ENCODE results near the gene GABRA6. TPM values are rescaled to one million over a fixed set of nuclear protein-coding genes. Genes with fewer than 3 reads are reported as not detected.
"Not testable (repeated sequence)": the region's sequence is repeated elsewhere in the genome, so short reads cannot be mapped to it uniquely, and the experiment has no call there.

GABRA6 gene
- total RNA-seq: not detected

DNA sequence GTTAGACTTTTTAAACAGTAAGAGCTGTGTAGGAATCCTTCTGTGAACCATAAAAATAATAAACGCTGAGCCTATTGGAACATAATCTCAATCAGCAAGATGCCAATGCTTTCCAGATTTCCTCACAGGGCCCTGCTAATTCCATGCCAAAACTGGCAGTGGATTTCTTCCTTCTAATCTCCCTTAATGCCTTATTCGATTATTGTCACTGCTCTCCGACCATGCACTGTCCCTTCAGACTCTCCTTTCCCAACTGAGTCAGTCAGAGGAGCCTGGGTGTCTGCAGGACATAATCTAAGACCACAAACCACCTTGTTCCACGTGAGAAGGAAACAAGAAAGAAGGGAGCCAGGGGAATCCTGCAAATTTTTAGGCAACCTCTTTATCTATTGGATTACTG lies at the start of gene GABRA6:
Gene GABRA6, plus strand, starts transcription at position 261 of the 400 bp plus-strand sequence. CDS start 269 bp downstream, outside the sequence.
- no peak within 1 kb of the TSS for H3K27ac Mint-ChIP-seq
- no peaks in the 10 kb centered on the region for H3K27me3 Mint-ChIP-seq
- ATAC-seq (replicated peaks): no peak
- no peaks in the 10 kb centered on the region for H3K4me1 Mint-ChIP-seq
- no peak within 1 kb of the TSS for H3K4me3 Mint-ChIP-seq
- peaks cover 4% of the 10 kb centered on the region for H3K9me3 Mint-ChIP-seq
- no peaks in the 10 kb centered on the region for H3K36me3 Mint-ChIP-seq (ENCODE audit: low read depth)

DNA sequence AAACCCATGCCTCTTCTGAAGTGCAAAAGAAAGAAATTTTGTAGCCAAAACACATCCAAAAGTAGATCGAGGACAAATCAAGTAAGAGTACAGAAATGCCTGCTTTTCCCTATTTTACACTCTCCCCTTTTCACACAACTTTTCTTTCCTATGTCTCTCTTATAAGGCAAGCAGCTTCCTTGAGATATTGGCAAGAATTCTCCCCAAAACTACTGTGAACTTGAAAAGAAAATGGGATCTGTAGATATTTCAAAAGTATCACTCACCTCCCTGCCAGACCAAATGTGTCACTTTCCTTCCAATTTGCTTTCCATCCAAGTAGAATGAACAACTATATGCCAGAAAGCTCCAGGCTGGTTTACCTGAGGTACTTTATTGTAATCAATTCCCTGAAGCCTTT lies 47.9 kb upstream of the GABRA6 start:
- no peak overlapping the region for H3K4me3 Mint-ChIP-seq
- H3K9me3 Mint-ChIP-seq: peaks cover 5% of the 10 kb centered on the region
- H3K27ac Mint-ChIP-seq: no peak overlapping the region
- H3K4me1 Mint-ChIP-seq: no peaks in the 10 kb centered on the region
- ATAC-seq (replicated peaks): no peak
- H3K27me3 Mint-ChIP-seq: no peaks in the 10 kb centered on the region
- H3K36me3 Mint-ChIP-seq (ENCODE audit: low read depth): no peaks in the 10 kb centered on the region

DNA sequence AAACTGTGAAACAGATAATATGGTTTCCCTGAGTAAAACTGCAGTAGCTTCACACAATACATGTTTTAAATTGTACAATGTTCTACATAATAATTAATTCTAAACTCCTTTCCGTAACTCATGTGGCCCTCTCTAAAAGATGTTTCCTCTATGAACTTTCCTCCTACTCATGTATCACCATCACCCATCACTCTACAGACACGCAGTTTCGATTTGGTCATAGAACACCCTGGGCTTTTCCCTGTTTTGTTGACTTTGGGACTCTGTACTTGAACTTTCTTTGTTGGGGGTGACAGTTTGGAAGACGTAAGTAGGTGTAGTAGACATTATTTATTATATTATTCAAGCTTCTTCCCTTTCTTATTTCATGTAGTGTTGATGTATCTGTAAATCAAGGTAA lies 44.1 kb upstream of the GABRA6 start:
- Mint-ChIP-seq H3K4me1 (no peaks in the 10 kb centered on the region), H3K4me3 (no peak overlapping the region), H3K27ac (no peak overlapping the region), H3K27me3 (no peaks in the 10 kb centered on the region), H3K9me3 (peaks cover 5% of the 10 kb centered on the region), H3K36me3 (ENCODE audit: low read depth) (no peaks in the 10 kb centered on the region)
- ATAC-seq (replicated peaks): no peak

DNA sequence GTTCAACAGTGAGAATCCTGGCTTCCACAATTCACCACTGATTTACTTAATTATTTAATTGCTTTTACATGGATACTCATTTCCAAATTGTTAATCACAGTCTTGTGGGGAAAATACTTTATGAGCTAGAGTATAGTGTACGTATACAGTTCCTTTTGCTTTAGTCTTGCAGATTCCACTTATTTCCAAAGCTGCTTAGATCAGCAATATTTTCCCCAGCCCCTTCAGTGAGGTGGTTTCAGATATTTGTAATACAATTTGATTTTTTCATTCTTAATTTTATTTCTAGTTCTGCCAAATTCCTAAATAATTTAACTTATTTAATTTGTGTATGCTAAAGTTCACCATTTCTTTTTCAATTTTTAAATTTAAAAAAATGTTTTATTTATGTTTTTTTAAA lies 40.3 kb upstream of the GABRA6 start:
- H3K36me3 Mint-ChIP-seq (ENCODE audit: low read depth): no peaks in the 10 kb centered on the region
- H3K9me3 Mint-ChIP-seq: peaks cover 5% of the 10 kb centered on the region
- ATAC-seq (replicated peaks): no peak
- H3K4me3 Mint-ChIP-seq: no peak overlapping the region
- H3K27ac Mint-ChIP-seq: no peak overlapping the region
- H3K27me3 Mint-ChIP-seq: no peaks in the 10 kb centered on the region
- no peaks in the 10 kb centered on the region for H3K4me1 Mint-ChIP-seq

DNA sequence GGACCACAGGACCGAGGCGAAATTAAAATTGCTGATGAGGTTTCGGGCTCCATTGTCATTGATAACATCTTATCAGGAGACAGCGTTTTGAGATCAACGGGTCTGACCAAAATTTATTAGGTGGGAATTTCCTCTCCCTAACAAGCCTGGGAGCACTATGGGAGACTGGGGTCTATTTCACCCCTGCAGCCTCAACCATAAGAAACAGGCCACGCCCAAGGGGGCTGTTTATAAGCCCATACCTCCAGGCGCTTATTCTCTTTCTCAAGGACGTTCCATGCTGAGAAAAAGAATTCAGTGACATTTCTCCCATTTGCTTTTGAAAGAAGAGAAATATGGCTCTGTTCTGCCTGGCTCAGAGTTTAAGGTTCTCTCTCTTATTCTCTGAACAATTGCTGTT lies 33.6 kb upstream of the GABRA6 start:
- peaks cover 10% of the 10 kb centered on the region for H3K9me3 Mint-ChIP-seq
- not testable (repeated sequence) for H3K4me1 Mint-ChIP-seq; H3K4me3 Mint-ChIP-seq; H3K27me3 Mint-ChIP-seq; ATAC-seq (replicated peaks); H3K36me3 Mint-ChIP-seq (ENCODE audit: low read depth); H3K27ac Mint-ChIP-seq

DNA sequence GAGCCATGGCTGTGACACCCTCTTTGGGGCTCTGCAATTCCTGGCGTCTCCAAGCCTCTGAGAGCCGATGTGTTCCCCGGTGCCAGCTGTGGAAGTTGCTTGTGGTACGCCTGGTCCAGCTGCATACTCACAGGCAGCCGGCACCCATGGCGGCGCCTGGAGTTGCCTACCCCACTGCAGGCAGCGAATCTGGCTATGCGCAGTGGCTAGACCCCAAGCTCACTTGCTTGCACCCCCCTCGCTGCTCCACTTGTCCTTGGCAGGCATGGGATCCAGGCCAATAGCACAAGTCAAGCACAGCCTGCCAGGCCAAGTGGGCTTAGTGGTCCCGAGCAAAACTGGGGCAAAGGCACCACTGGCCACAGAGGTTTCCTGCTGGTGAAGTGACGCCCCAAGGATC lies 24.7 kb upstream of the GABRA6 start:
- H3K36me3 Mint-ChIP-seq (ENCODE audit: low read depth): no peaks in the 10 kb centered on the region
- H3K27me3 Mint-ChIP-seq: no peaks in the 10 kb centered on the region

DNA sequence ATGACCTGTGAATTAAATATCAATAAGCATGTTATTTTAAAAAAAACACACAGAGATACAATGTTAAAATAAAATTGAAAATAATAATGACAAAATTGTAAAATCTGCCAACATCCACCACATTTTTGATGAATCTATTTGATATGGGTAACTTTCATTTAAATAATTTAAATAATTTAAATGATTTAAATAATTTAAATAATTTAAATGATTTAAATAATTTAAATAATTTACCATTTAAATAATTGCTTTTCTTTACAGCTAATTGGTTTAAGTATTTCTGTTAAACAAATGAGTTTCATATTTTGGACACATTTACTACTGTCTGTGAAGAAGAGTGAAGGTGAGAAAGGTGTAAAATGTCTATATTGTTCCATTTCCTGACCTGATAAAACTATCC lies 22.1 kb upstream of the GABRA6 start:
- Mint-ChIP-seq H3K9me3 (peaks cover 8% of the 10 kb centered on the region), H3K4me3 (no peak overlapping the region), H3K36me3 (ENCODE audit: low read depth) (no peaks in the 10 kb centered on the region), H3K27me3 (no peaks in the 10 kb centered on the region), H3K27ac (no peak overlapping the region), H3K4me1 (no peaks in the 10 kb centered on the region)
- no peak for ATAC-seq (replicated peaks)

More for the DNA sequence above, 24.7 kb upstream of the GABRA6 start:
- peaks cover 7% of the 10 kb centered on the region for H3K9me3 Mint-ChIP-seq
- no peaks in the 10 kb centered on the region for H3K4me1 Mint-ChIP-seq
- H3K27ac Mint-ChIP-seq: no peak overlapping the region
- no peak overlapping the region for H3K4me3 Mint-ChIP-seq
- ATAC-seq (replicated peaks): no peak

DNA sequence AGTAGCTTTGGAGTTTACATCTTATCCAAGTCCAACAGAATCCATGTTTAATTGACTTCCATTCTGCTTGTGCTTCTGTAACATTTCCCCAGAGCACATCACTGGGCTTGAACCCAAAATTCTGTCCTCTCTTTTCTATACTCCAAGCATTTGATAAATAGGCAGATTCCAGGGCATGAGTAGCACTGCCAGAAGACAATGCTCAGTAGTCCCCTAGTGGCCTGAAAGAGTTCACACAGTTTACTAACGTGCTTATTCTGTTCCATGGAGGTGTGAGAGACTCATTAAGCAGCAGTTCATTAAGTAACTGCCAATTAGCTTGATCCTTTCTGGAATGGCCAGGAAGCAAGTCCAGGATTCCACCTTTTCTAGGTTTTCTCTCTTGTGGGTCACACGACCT lies 9.4 kb upstream of the GABRA6 start:
- H3K27me3 Mint-ChIP-seq: no peaks in the 10 kb centered on the region
- no peak overlapping the region for H3K27ac Mint-ChIP-seq
- H3K4me1 Mint-ChIP-seq: no peaks in the 10 kb centered on the region
- no peak overlapping the region for H3K4me3 Mint-ChIP-seq
- no peaks in the 10 kb centered on the region for H3K9me3 Mint-ChIP-seq
- no peaks in the 10 kb centered on the region for H3K36me3 Mint-ChIP-seq (ENCODE audit: low read depth)
- ATAC-seq (replicated peaks): no peak

DNA sequence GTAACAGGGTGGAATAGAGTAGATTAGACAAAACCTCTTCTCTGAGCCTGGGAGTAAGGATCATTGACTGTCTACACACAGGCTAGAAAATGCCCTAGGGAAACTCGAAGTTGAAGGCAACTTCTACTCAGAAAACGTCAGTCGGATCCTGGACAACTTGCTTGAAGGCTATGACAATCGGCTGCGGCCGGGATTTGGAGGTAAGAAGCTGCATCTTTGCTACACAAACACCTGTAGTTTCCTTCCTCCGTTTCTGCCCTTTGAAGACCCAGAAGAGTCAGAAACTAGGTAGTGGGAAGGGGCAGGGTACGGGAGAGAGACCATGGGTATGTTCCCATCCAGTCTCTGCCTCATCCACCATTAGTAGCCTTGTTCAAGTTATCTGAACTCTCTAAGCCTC lies 628 bp downstream of the GABRA6 start:
- Mint-ChIP-seq H3K4me3 (no peak overlapping the region), H3K36me3 (ENCODE audit: low read depth) (no peaks in the 10 kb centered on the region)

DNA sequence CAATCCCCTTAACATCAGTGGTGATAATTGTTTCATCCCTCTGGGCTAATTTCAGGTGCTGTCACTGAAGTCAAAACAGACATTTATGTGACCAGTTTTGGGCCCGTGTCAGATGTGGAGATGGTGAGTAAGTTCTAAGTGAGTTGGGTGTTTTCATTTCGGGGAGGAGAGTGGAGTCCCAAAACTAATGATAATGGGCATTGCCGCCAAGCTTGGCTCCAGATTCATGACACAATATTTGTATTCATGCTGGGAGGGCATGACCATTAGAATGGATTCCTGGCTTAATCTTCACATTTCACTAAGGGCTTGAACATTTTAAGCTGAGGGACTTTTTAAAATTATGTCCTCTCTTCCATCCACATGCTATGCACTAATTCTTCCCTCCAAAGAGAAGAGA lies 1.4 kb downstream of the GABRA6 start:
- H3K4me1 Mint-ChIP-seq: no peaks in the 10 kb centered on the region
- no peak for ATAC-seq (replicated peaks)
- no peaks in the 10 kb centered on the region for H3K36me3 Mint-ChIP-seq (ENCODE audit: low read depth)
- H3K27ac Mint-ChIP-seq: no peak overlapping the region
- H3K4me3 Mint-ChIP-seq: no peak overlapping the region
- H3K27me3 Mint-ChIP-seq: no peaks in the 10 kb centered on the region
- peaks cover 4% of the 10 kb centered on the region for H3K9me3 Mint-ChIP-seq

More for the DNA sequence above, 628 bp downstream of the GABRA6 start:
- H3K27ac Mint-ChIP-seq: no peak overlapping the region
- no peaks in the 10 kb centered on the region for H3K27me3 Mint-ChIP-seq
- H3K4me1 Mint-ChIP-seq: no peaks in the 10 kb centered on the region
- H3K9me3 Mint-ChIP-seq: peaks cover 4% of the 10 kb centered on the region
- ATAC-seq (replicated peaks): no peak

DNA sequence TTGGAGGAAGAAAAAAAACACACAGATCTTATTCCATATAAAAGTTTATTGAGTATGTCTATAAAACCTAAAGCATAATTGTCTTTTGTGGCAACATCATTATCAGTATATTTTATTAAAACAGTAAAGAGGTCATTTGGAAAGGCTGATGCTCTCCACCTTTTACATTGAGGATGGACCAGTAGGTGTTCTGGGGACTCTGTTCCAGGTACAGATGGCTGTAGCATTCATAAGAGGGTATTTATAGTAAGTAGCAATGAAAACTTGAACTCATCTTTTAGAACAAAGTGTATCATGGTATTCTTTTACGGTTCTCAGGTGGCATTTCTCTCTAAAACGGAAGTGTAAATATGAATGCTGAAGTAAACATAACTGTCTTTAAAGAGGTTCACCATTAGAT lies 1.8 kb downstream of the GABRA6 start:
- Mint-ChIP-seq H3K4me1 (no peaks in the 10 kb centered on the region), H3K27me3 (no peaks in the 10 kb centered on the region), H3K4me3 (no peak overlapping the region), H3K9me3 (peaks cover 4% of the 10 kb centered on the region), H3K27ac (no peak overlapping the region), H3K36me3 (ENCODE audit: low read depth) (no peaks in the 10 kb centered on the region)
- ATAC-seq (replicated peaks): no peak

DNA sequence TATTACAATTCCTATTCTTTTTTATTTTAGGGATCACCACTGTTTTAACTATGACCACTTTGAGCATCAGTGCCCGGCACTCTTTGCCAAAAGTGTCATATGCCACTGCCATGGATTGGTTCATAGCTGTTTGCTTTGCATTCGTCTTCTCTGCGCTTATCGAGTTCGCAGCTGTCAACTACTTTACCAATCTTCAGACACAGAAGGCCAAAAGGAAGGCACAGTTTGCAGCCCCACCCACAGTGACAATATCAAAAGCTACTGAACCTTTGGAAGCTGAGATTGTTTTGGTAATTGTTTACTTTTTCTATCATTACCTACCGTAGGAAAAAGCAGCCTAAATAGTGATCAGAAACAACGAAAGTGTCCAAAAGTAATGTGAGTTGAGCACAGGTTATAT lies 6.4 kb downstream of the GABRA6 start:
- no peaks in the 10 kb centered on the region for H3K4me1 Mint-ChIP-seq
- peaks cover 7% of the 10 kb centered on the region for H3K9me3 Mint-ChIP-seq
- H3K27ac Mint-ChIP-seq: no peak overlapping the region
- no peak for ATAC-seq (replicated peaks)
- H3K4me3 Mint-ChIP-seq: no peak overlapping the region
- no peaks in the 10 kb centered on the region for H3K36me3 Mint-ChIP-seq (ENCODE audit: low read depth)
- H3K27me3 Mint-ChIP-seq: no peaks in the 10 kb centered on the region

DNA sequence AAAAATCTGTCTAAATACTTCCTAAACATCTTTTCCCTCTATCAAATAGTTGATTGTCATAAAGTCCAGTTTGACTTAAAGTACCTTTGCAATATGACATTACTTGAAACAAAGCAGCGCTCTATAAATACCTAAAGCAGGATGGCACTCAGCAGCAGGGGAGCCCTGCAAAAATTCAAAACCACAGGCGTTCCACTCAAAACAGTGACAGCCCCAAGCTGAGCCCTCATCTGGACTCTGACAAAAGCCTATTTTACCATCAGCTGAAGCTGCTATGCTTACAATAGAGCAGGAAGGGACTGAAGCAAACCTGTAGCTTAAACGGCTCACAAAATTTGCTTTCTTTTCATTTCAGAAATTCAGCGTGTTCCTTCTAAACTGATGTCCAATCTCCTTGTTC lies 11.5 kb downstream of the GABRA6 start:
- peaks cover 14% of the 10 kb centered on the region for H3K9me3 Mint-ChIP-seq
- H3K4me1 Mint-ChIP-seq: no peaks in the 10 kb centered on the region
- no peaks in the 10 kb centered on the region for H3K36me3 Mint-ChIP-seq (ENCODE audit: low read depth)
- no peak for ATAC-seq (replicated peaks)
- no peak overlapping the region for H3K4me3 Mint-ChIP-seq
- H3K27ac Mint-ChIP-seq: no peak overlapping the region
- no peaks in the 10 kb centered on the region for H3K27me3 Mint-ChIP-seq

DNA sequence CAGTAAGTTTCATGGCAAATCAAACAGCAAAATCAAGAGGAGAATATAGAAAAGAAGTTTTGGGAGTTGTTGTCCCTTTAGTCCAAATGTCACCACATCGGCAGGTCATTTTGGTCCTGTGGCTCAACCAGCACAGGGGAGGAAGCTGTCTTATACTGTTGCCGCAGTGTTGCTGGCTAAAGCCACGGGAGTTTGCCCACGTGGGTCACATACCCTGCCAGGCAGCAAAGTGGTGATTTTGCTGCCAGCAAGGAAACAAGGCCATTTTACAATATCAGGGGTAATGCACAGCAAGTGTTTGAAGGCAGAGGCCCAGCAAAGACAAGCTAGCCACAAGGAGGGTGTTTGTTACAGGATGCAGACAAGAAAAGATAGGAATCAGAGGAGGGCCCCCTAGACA lies 14.5 kb downstream of the GABRA6 start:
- Mint-ChIP-seq H3K4me1 (no peaks in the 10 kb centered on the region), H3K9me3 (peaks cover 14% of the 10 kb centered on the region), H3K27ac (no peak overlapping the region), H3K27me3 (no peaks in the 10 kb centered on the region), H3K36me3 (ENCODE audit: low read depth) (no peaks in the 10 kb centered on the region), H3K4me3 (no peak overlapping the region)
- ATAC-seq (replicated peaks): no peak

DNA sequence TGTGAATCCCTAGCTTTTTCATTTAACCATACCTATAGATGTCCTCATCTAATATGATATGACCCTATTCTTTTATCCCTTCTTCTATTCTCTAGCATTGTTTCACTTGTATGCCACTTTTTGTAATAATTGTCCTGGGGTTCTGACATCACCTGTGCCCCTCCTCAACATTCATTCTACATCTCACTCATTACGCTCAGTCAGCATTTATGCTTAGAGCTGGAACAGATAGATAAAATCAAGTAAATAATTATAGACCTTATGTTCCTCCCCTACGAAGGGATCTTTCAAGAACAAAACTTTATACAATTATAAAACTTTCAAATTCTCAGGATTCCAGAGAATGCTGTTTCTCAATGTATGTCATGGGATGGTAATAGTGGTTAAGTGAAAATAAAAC lies 18.0 kb downstream of the GABRA6 start:
- H3K27me3 Mint-ChIP-seq: no peaks in the 10 kb centered on the region
- no peak overlapping the region for H3K27ac Mint-ChIP-seq
- H3K9me3 Mint-ChIP-seq: peaks cover 7% of the 10 kb centered on the region
- H3K36me3 Mint-ChIP-seq (ENCODE audit: low read depth): no peaks in the 10 kb centered on the region
- H3K4me3 Mint-ChIP-seq: no peak overlapping the region
- H3K4me1 Mint-ChIP-seq: no peaks in the 10 kb centered on the region
- ATAC-seq (replicated peaks): no peak

DNA sequence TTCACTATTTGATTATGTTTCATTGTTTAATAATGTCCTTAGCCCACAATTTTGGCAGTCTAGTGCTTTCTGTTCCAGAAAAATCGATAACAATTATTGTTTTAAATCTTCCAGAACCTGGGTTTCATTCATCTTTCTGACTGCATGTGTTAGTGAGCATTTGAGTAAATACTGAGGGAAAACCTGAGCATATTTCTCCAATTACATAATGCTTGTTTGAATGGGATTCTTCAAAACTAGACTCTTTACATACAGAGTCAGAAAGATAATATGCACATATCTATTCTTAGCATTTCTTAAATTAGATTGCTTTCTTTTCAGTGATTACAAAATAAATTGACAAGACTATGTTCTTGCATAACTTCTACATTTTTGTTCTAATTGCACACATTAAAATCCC lies 21.9 kb downstream of the GABRA6 start:
- Mint-ChIP-seq H3K4me3 (no peak overlapping the region), H3K36me3 (ENCODE audit: low read depth) (no peaks in the 10 kb centered on the region), H3K9me3 (no peaks in the 10 kb centered on the region), H3K4me1 (no peaks in the 10 kb centered on the region), H3K27ac (no peak overlapping the region), H3K27me3 (no peaks in the 10 kb centered on the region)
- ATAC-seq (replicated peaks): no peak
